Breast epithelium (tissue), 4 donors: Measurements from ENCODE around the gene ACSS1. TPM values are rescaled to one million over a fixed set of nuclear protein-coding genes. Genes with fewer than 3 reads are reported as not detected.

ENCODE experiments used
- DNase-seq, 2 donors: peaks; one replicate each; pipeline ENCODE4 v3.0.0-alpha.2; 2019; ENCODE audit warnings: low spot score in 2 of 2
- H3K27ac ChIP-seq, 2 donors: fragments of 200-600 bp; sonication (generic) in 1 of 2; one replicate each; pipeline ENCODE4 v1.5.1; 2016 to 2019; ENCODE audit warnings: mild to moderate bottlenecking in 1 of 2
- H3K27me3 ChIP-seq, 2 donors: fragments of 200-600 bp; sonication (generic) in 1 of 2; one replicate each; pipeline versions ENCODE4 v1.5.1 to v1.6.0; 2017 to 2019; ENCODE audit warnings: control low read depth in 1 of 2, mild to moderate bottlenecking in 1 of 2
- H3K36me3 ChIP-seq: fragments of 200-600 bp; one replicate; pipeline ENCODE4 v1.5.1; 2019
- H3K4me1 ChIP-seq, 2 donors: fragments of 200-600 bp; sonication (generic); one replicate each; pipeline ENCODE4 v1.5.1; 2016 to 2019; ENCODE audit warnings: control low read depth in 1 of 2
- H3K4me3 ChIP-seq, 3 donors: fragments of 200-600 bp; sonication (generic); 1 replicate in 2 of 3; 2 replicates in 1 of 3; pipeline ENCODE4 v1.5.1; 2016 to 2019; ENCODE audit warnings: mild to moderate bottlenecking in 3 of 3, moderate library complexity in 2 of 3
- H3K9me3 ChIP-seq, 2 donors: fragments of 200-600 bp; sonication (generic) in 1 of 2; one replicate each; pipeline ENCODE4 v1.5.1; 2016 to 2019; ENCODE audit warnings: control low read depth in 1 of 2
- POLR2A ChIP-seq: fragments of 450-650 bp; IDR thresholded peaks from one replicate; pipeline ENCODE4 v1.6.1; 2016; ENCODE audit warnings: antibody characterized with exemption, mild to moderate bottlenecking, moderate library complexity
- POLR2AphosphoS5 ChIP-seq, 3 donors: sonication (generic); formaldehyde crosslinking; IDR thresholded peaks; one replicate each; pipeline ENCODE4 v1.6.1; 2017; ENCODE audit warnings: antibody characterized with exemption in 3 of 3
- intact Hi-C: fragments of 100-400 bp; cut with DNase I; formaldehyde crosslinking; loops from one replicate; pipeline ENCODE4 v1.15.1; 2023; ENCODE audit warnings: low total_unique reads
- total RNA-seq, 3 donors: library from RNA; depleted of rRNA; stranded (reverse); fragments of >200 nt; gene quantifications; one replicate each; pipeline ENCODE4 v1.1.0, GENCODE V29; 2016
- TF ChIP-seq, protein P1 (sequence below), 3 donors: fragments of 450-650 bp; IDR thresholded peaks; one replicate each; pipeline ENCODE4 v1.5.1; 2016 to 2017; ENCODE audit warnings: antibody characterized with exemption in 3 of 3, mild to moderate bottlenecking in 3 of 3, moderate library complexity in 3 of 3

The ACSS1 gene
- total RNA-seq, 3 donors from 2014 or later = 17.6 to 38.2 (median 37.4) TPM

DNA sequence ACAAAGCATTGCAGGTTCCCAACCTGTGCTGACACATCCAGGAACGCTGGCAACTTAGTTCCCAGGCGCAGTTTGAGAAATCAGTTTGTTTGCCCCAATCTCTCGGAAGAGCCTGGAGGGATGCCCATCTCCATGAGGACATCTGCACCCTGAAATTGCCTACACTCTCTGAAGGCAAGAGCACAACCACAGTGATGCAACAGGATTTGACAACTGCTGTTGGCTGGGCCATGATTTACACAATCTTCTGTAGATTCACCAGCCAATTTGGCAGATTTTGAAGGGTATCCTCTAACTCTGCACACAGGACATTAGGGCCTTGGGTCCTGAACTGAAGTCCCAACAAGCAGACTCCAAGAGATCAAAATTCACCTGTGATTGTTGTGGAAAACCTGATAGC lies 68.8 kb downstream of the ACSS1 start:
- peaks cover 0 to 11% of the 10 kb centered on the region in 2 donors for H3K4me1 ChIP-seq
- no peaks in the 10 kb centered on the region for H3K27me3 ChIP-seq
- DNase-seq = no peak
- no peak overlapping the region for H3K27ac ChIP-seq
- no peaks in the 10 kb centered on the region for H3K36me3 ChIP-seq
- intact Hi-C loops = no loop called here
- no peak overlapping the region for H3K4me3 ChIP-seq
- TF ChIP-seq, protein P1, sequence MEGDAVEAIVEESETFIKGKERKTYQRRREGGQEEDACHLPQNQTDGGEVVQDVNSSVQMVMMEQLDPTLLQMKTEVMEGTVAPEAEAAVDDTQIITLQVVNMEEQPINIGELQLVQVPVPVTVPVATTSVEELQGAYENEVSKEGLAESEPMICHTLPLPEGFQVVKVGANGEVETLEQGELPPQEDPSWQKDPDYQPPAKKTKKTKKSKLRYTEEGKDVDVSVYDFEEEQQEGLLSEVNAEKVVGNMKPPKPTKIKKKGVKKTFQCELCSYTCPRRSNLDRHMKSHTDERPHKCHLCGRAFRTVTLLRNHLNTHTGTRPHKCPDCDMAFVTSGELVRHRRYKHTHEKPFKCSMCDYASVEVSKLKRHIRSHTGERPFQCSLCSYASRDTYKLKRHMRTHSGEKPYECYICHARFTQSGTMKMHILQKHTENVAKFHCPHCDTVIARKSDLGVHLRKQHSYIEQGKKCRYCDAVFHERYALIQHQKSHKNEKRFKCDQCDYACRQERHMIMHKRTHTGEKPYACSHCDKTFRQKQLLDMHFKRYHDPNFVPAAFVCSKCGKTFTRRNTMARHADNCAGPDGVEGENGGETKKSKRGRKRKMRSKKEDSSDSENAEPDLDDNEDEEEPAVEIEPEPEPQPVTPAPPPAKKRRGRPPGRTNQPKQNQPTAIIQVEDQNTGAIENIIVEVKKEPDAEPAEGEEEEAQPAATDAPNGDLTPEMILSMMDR (IDR thresholded peaks at IDR 0.05) = no peak
- TF ChIP-seq POLR2A = no peak
- TF ChIP-seq POLR2AphosphoS5 (IDR thresholded peaks at IDR 0.05) = no peak
- no peaks in the 10 kb centered on the region for H3K9me3 ChIP-seq

DNA sequence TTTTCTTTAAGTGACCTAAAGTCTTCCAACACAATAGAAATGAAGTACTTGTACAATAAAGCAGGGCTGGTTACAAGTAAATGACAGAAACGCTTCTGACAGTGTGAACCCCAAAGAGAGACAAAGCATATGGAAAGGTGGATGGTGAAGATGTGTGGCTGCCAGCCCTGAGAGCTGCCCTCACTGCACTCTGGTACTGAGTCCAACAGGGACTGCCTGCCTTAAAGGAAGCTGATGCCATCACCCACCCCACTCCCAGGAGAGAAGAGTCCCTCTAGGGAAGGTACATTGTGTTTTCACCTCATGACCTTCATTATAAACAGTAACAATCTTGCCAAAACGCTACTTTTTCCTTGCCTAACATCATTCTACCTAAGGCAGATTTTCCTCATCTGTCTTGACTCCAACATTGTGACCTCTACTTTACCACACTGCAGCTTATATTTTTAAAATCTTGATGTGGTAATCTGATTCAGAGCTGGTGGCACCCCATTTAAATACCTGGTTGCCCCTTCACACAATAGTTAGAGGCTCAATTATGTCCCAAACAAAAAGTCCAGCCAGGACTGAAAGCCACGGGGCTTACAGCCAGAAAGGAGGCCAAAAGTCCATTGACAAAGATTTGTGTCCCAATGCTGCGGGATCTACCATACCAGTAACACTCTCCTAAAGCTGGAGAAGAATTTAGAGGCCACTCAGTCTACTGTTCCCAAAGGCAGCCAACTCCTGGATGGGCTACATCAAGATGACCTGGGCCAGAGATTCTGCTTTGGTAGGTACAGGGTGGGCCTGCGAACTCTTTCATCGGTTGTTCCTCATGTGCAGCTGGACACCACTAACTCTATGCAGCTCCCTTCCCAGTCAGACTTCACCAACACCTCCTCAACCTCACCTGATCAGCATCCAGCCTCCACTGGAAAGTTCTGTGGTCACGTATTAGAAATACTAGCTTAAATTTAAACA lies 69.8 kb downstream of the ACSS1 start:
- no peak for DNase-seq
- Histone ChIP-seq H3K27ac (no peak overlapping the region), H3K4me3 (no peak overlapping the region), H3K9me3 (no peaks in the 10 kb centered on the region), H3K36me3 (no peaks in the 10 kb centered on the region), H3K4me1 (peaks cover 0 to 1% of the 10 kb centered on the region in 2 donors), H3K27me3 (no peaks in the 10 kb centered on the region)
- TF ChIP-seq POLR2A (no peak), POLR2AphosphoS5 (IDR thresholded peaks at IDR 0.05) (no peak)
- TF ChIP-seq, protein P1 (IDR thresholded peaks at IDR 0.05) = no peak
- intact Hi-C loops = no loop called here

DNA sequence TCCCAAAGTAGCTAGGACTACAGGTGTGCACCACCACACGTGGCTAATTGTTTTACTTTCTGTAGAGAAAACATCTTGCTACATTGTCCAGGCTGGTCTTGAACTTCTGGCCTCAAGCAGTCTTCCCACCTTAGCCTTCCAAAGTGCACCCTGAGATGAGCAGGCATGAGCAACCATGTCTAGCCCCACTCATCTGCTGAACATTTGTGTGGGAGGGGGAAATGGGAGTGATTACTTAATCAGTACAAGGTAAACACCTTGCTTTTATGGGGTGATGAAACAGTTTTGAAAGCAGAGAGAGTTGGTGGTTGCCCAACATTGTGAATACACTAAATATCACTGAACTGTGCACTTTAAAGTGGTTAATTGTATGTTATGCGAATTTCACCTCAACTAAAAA lies 70.7 kb downstream of the ACSS1 start:
- H3K4me1 ChIP-seq = no peaks in the 10 kb centered on the region
- H3K4me3 ChIP-seq = no peak overlapping the region
- no peak for DNase-seq
- intact Hi-C loops = no loop called here
- no peaks in the 10 kb centered on the region for H3K9me3 ChIP-seq
- H3K36me3 ChIP-seq = no peaks in the 10 kb centered on the region
- TF ChIP-seq, protein P1 (IDR thresholded peaks at IDR 0.05) = no peak
- TF ChIP-seq POLR2A (no peak), POLR2AphosphoS5 (IDR thresholded peaks at IDR 0.05) (no peak)
- no peak overlapping the region for H3K27ac ChIP-seq
- H3K27me3 ChIP-seq = no peaks in the 10 kb centered on the region

DNA sequence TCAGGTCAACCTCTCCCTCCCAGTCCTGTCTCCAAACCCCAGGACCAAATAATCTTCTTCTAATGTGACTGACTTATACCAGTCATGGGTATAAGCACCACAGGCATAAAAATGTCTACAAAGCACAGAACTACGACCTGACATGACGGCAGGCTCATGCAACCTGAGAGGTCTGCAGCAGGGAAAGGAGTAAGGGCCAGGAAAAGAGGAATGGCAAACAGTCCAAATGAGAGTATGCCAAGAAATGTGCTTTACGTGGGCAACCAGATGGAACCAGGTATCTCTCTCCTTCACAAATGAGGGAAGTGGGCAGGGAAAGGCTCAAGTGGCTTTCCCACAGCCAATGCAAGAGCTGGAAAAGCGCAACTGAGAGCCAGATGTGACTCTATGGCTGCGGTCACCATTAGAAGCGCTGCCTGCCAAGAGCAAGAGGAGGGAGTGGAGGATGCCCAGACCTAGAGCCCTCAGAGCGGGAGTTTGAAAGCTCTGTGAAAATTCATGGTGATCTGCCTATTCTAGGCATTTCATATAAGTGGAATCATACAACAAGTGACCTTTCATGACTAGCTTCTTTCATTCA lies 71.4 kb downstream of the ACSS1 start:
- TF ChIP-seq POLR2A (no peak), POLR2AphosphoS5 (IDR thresholded peaks at IDR 0.05) (no peak)
- TF ChIP-seq, protein P1 (IDR thresholded peaks at IDR 0.05) = no peak
- H3K9me3 ChIP-seq = no peaks in the 10 kb centered on the region
- H3K4me3 ChIP-seq = no peak overlapping the region
- no peaks in the 10 kb centered on the region for H3K4me1 ChIP-seq
- no peak for DNase-seq
- no peak overlapping the region for H3K27ac ChIP-seq
- intact Hi-C loops = no loop called here
- H3K27me3 ChIP-seq = no peaks in the 10 kb centered on the region
- no peaks in the 10 kb centered on the region for H3K36me3 ChIP-seq

DNA sequence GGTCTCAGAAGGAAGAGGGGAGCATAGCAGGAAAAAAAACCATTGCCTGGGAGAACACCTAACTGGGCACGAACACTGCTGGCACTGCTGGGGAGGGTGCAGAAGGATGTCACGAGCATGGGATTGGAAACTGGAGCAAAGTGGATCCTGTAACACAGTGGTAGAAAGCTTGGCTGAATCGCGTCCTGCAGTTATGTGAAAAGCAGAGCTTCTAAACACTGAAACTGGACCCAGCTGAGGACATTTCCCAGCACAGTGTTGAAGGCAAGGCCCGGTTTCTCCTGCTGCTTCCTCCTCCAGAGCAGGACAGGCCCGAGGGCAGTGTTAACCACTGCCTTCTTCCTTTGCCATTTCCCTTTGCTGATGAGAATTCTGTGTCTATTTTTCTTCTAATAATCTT lies 72.1 kb downstream of the ACSS1 start:
- no peaks in the 10 kb centered on the region for H3K27me3 ChIP-seq
- H3K36me3 ChIP-seq = no peaks in the 10 kb centered on the region
- TF ChIP-seq, protein P1 (IDR thresholded peaks at IDR 0.05) = no peak
- TF ChIP-seq POLR2A = no peak
- no peak for TF ChIP-seq POLR2AphosphoS5 (IDR thresholded peaks at IDR 0.05)
- H3K9me3 ChIP-seq = no peaks in the 10 kb centered on the region
- no peaks in the 10 kb centered on the region for H3K4me1 ChIP-seq
- intact Hi-C loops = no loop called here
- no peak overlapping the region for H3K27ac ChIP-seq
- H3K4me3 ChIP-seq = no peak overlapping the region
- DNase-seq = no peak
